ENCODE results near the gene SV2B. TPM values are rescaled to one million over a fixed set of nuclear protein-coding genes. Genes with fewer than 3 reads are reported as not detected.

Gene SV2B
- total RNA-seq, 2 donors from 2014 or later, result 0.17 to 1.1 TPM

DNA sequence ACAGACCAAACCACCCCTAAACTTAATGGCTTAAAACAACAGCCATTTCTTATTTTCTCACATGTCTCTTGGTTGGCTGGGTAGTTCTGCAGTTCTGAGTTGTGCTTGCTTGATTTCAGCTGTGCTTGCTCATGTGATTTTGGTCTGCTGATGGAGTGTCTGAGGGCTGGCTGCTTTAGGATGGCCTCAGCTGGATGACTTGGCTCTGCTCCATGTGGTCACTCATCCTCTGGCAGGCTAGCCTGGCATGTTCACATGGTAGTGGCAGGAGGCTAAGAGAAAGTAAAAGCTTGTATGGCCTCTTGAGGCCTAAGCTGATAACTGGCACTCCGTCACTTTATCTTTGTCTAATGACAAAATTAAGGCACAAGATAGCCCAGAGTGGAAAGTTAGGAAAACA lies 4.1 kb downstream of the SV2B start:
- Histone ChIP-seq H3K9ac (ENCODE audit: low read depth in 2 of 2, low read length in 2 of 2) (no peak overlapping the region), H3K27ac (no peak overlapping the region), H3K27me3 (peaks cover 31% of the 10 kb centered on the region), H3K4me3 (no peak overlapping the region), H3K9me3 (no peaks in the 10 kb centered on the region), H3K36me3 (no peaks in the 10 kb centered on the region), H3K4me1 (peaks cover 9% of the 10 kb centered on the region)
- TF ChIP-seq, protein P1, sequence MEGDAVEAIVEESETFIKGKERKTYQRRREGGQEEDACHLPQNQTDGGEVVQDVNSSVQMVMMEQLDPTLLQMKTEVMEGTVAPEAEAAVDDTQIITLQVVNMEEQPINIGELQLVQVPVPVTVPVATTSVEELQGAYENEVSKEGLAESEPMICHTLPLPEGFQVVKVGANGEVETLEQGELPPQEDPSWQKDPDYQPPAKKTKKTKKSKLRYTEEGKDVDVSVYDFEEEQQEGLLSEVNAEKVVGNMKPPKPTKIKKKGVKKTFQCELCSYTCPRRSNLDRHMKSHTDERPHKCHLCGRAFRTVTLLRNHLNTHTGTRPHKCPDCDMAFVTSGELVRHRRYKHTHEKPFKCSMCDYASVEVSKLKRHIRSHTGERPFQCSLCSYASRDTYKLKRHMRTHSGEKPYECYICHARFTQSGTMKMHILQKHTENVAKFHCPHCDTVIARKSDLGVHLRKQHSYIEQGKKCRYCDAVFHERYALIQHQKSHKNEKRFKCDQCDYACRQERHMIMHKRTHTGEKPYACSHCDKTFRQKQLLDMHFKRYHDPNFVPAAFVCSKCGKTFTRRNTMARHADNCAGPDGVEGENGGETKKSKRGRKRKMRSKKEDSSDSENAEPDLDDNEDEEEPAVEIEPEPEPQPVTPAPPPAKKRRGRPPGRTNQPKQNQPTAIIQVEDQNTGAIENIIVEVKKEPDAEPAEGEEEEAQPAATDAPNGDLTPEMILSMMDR (IDR thresholded peaks at IDR 0.05), result no peak
- intact Hi-C loops (cut with DNase I), result no loop called here
- DNase-seq, result no peak

DNA sequence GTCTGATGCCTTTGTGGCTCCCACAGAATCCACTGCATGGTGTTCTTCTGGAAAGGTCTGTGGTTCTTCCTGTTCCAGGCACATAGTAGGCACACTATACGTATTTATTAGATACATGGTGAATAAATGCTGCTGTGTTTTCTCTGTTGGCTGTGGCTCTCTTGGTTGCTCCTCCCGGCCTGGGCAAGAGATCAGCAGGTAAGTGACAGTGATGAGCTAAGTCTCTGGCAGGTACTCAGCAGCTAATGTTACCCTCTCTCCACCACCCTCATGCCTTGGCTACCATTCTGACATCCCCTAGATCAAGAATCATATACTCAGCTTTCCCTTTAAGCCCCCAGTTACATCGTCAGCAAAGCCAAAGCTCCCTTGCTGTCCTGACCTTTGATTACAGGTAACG lies 8.4 kb downstream of the SV2B start:
- Histone ChIP-seq H3K9ac (ENCODE audit: low read depth in 2 of 2, low read length in 2 of 2) (no peak overlapping the region), H3K4me3 (no peak overlapping the region), H3K27ac (no peak overlapping the region), H3K36me3 (no peaks in the 10 kb centered on the region), H3K4me1 (no peaks in the 10 kb centered on the region), H3K27me3 (no peaks in the 10 kb centered on the region), H3K9me3 (no peaks in the 10 kb centered on the region)
- DNase-seq, result no peak
- intact Hi-C loops (cut with DNase I), result no loop called here
- TF ChIP-seq, protein P1 (IDR thresholded peaks at IDR 0.05), result no peak

DNA sequence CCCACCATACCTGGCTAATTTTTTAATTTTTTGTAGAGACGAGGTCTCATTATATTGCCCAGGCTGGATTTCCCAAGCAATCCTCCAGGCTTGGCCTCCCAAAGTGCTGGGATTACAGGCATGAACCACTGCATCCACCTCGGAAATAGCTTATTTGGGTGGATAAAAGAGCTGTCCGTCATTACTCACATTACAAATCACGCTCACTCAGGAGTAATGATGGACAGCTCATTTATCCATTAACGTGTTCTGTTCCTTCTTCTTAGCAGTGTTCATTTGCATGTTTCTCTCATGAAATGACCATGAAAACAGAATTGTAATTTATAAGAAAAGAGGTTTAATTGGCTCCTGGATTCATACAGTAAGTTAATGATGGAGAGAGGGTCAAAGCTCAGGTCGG lies 9.8 kb downstream of the SV2B start:
- TF ChIP-seq, protein P1 (IDR thresholded peaks at IDR 0.05), result no peak
- H3K36me3 ChIP-seq, result no peaks in the 10 kb centered on the region
- H3K9me3 ChIP-seq, result no peaks in the 10 kb centered on the region
- no peak for DNase-seq
- intact Hi-C loops (cut with DNase I), result no loop called here
- H3K4me1 ChIP-seq, result no peaks in the 10 kb centered on the region
- no peaks in the 10 kb centered on the region for H3K27me3 ChIP-seq
- no peak overlapping the region for H3K4me3 ChIP-seq
- no peak overlapping the region for H3K9ac ChIP-seq (ENCODE audit: low read depth in 2 of 2, low read length in 2 of 2)
- no peak overlapping the region for H3K27ac ChIP-seq

DNA sequence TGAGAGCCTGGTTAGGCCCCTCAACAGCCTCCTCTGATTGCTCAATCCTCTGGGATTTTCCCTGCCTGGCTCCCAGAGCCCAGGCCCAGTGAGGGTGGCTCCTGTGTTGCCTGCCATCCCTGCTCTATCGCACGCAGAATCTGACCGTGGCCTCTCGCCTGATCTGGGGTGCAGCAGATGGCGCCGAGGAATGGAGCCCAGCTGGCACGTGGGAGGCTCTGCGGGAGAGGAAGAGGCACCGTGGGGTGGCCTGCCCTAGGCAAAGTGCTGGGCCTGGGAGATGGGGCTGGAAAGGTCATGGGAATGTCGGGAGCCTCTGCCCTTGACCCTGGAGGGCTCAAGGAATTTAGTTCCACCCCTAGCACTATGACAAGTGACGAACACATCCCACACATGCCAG lies 10.3 kb downstream of the SV2B start:
- intact Hi-C loops (cut with DNase I), result no loop called here
- no peak overlapping the region for H3K4me3 ChIP-seq
- H3K36me3 ChIP-seq, result no peaks in the 10 kb centered on the region
- DNase-seq, result no peak
- no peaks in the 10 kb centered on the region for H3K9me3 ChIP-seq
- TF ChIP-seq, protein P1 (IDR thresholded peaks at IDR 0.05), result no peak
- no peak overlapping the region for H3K27ac ChIP-seq
- no peak overlapping the region for H3K9ac ChIP-seq (ENCODE audit: low read depth in 2 of 2, low read length in 2 of 2)
- H3K4me1 ChIP-seq, result no peaks in the 10 kb centered on the region
- H3K27me3 ChIP-seq, result no peaks in the 10 kb centered on the region

DNA sequence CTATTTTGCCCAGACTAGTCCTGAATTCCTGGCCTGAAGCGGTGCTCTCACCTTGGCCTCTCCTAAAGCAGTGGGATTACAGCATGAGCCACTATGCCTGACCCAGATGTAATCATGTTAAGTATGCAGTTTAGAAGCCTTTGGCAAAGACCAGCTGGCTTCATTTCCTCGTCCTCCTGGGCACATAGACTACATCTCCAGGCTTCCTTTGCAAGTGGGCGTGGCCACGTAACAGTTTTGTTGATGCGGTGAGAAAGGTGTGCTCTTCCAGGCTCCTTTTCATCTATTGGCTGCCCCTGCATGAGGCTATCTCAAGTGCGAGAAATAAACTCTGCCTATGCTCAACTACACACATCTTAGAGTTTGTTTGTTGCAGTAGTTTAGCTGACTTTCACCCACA lies 13.0 kb downstream of the SV2B start:
- intact Hi-C loops (cut with DNase I), result no loop called here
- no peak overlapping the region for H3K4me3 ChIP-seq
- H3K4me1 ChIP-seq, result no peaks in the 10 kb centered on the region
- TF ChIP-seq, protein P1 (IDR thresholded peaks at IDR 0.05), result no peak
- DNase-seq, result no peak
- H3K36me3 ChIP-seq, result no peaks in the 10 kb centered on the region
- no peaks in the 10 kb centered on the region for H3K9me3 ChIP-seq
- no peaks in the 10 kb centered on the region for H3K27me3 ChIP-seq
- H3K9ac ChIP-seq (ENCODE audit: low read depth in 2 of 2, low read length in 2 of 2), result no peak overlapping the region
- no peak overlapping the region for H3K27ac ChIP-seq

DNA sequence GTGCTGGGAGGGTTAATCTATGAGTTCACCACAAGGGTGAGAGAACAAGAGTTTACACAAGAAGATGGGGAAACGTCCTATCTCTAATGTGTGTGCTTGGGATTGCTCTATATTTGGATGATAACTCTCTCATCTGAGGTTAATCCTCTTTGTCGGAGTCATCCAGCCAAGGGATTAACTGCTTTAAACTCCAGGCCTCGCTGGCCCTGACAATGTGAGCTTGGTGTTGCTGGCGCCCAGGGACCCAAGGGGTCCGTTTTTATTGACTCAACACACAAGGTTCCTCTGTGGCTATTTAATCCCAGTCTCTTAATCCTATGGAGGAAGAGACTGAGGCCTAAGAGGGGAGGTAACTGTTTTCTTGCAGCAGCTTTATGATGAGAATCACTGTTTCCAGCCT lies 14.2 kb downstream of the SV2B start:
- Histone ChIP-seq H3K27me3 (no peaks in the 10 kb centered on the region), H3K9ac (ENCODE audit: low read depth in 2 of 2, low read length in 2 of 2) (no peak overlapping the region), H3K4me3 (no peak overlapping the region), H3K4me1 (no peaks in the 10 kb centered on the region), H3K27ac (no peak overlapping the region), H3K9me3 (no peaks in the 10 kb centered on the region), H3K36me3 (no peaks in the 10 kb centered on the region)
- TF ChIP-seq, protein P1 (IDR thresholded peaks at IDR 0.05), result no peak
- DNase-seq, result no peak
- intact Hi-C loops (cut with DNase I), result no loop called here
